ENCODE measurements around the gene GCDH. TPM values are rescaled to one million over a fixed set of nuclear protein-coding genes. Genes with fewer than 3 reads are reported as not detected.
"Not testable (repeated sequence)": the region's sequence is repeated elsewhere in the genome, so short reads cannot be mapped to it uniquely, and the experiment has no call there.

Gene GCDH
- total RNA-seq, 2 donors from 2014 or later, result 21.1 to 39.2 TPM

- H3K9me3 ChIP-seq, result no peaks in the 10 kb centered on the region
- DNase-seq, result no peak
- no peak overlapping the region for H3K9ac ChIP-seq (ENCODE audit: low read depth in 2 of 2, low read length in 2 of 2)
- TF ChIP-seq CTCF (IDR thresholded peaks at IDR 0.05), result no peak
- H3K4me3 ChIP-seq, result no peak overlapping the region
- no peaks in the 10 kb centered on the region for H3K4me1 ChIP-seq
- H3K36me3 ChIP-seq, result no peaks in the 10 kb centered on the region
- H3K27ac ChIP-seq, result no peak overlapping the region
- intact Hi-C loops (cut with DNase I), result no loop called here
- H3K27me3 ChIP-seq, result no peaks in the 10 kb centered on the region
Observed at GRCh38 chr19:12907166-12907565, 16.2 kb downstream of the GCDH start.

- intact Hi-C loops (cut with DNase I), result no loop called here
- Histone ChIP-seq H3K27me3 (no peaks in the 10 kb centered on the region), H3K4me3 (no peak overlapping the region), H3K9me3 (no peaks in the 10 kb centered on the region), H3K36me3 (no peaks in the 10 kb centered on the region), H3K9ac (ENCODE audit: low read depth in 2 of 2, low read length in 2 of 2) (peak overlapping the region in 1 of 2 donors; percentile 43), H3K27ac (peak overlapping the region; percentile 30), H3K4me1 (no peaks in the 10 kb centered on the region)
- TF ChIP-seq CTCF (IDR thresholded peaks at IDR 0.05), result no peak
- DNase-seq, result no peak
Observed at GRCh38 chr19:12912571-12912970, 21.6 kb downstream of the GCDH start.

- H3K4me1 ChIP-seq, result no peaks in the 10 kb centered on the region
- no peak overlapping the region for H3K4me3 ChIP-seq
- peak overlapping the region; percentile 30 for H3K27ac ChIP-seq
- no peaks in the 10 kb centered on the region for H3K27me3 ChIP-seq
- peak overlapping the region; percentile 14 to 43 for H3K9ac ChIP-seq (ENCODE audit: low read depth in 2 of 2, low read length in 2 of 2)
- no peak for TF ChIP-seq CTCF (IDR thresholded peaks at IDR 0.05)
- no peaks in the 10 kb centered on the region for H3K36me3 ChIP-seq
- DNase-seq, result peak; percentile 40
- intact Hi-C loops (cut with DNase I), result no loop called here
- H3K9me3 ChIP-seq, result no peaks in the 10 kb centered on the region
Observed at GRCh38 chr19:12913011-12913561, 22.1 kb downstream of the GCDH start.

- no peak for DNase-seq
- H3K9me3 ChIP-seq, result no peaks in the 10 kb centered on the region
- no peaks in the 10 kb centered on the region for H3K27me3 ChIP-seq
- H3K4me1 ChIP-seq, result no peaks in the 10 kb centered on the region
- no peak overlapping the region for H3K27ac ChIP-seq
- TF ChIP-seq CTCF (IDR thresholded peaks at IDR 0.05), result no peak
- no peak overlapping the region for H3K4me3 ChIP-seq
- intact Hi-C loops (cut with DNase I), result no loop called here
- no peaks in the 10 kb centered on the region for H3K36me3 ChIP-seq
- H3K9ac ChIP-seq (ENCODE audit: low read depth in 2 of 2, low read length in 2 of 2), result peak overlapping the region in 1 of 2 donors; percentile 14
Observed at GRCh38 chr19:12913851-12914690, 23.1 kb downstream of the GCDH start.

- H3K27me3 ChIP-seq; H3K9me3 ChIP-seq; H3K4me3 ChIP-seq; H3K27ac ChIP-seq; DNase-seq; intact Hi-C loops (cut with DNase I); H3K4me1 ChIP-seq; H3K9ac ChIP-seq (ENCODE audit: low read depth in 2 of 2, low read length in 2 of 2); H3K36me3 ChIP-seq: not testable (repeated sequence)
Observed at GRCh38 chr19:12915860-12916259, 24.9 kb downstream of the GCDH start.

- no peak overlapping the region for H3K27ac ChIP-seq
- H3K4me1 ChIP-seq, result no peaks in the 10 kb centered on the region
- H3K4me3 ChIP-seq, result no peak overlapping the region
- no peak for DNase-seq
- intact Hi-C loops (cut with DNase I), result loop anchor here (2.0 kb wide), 1 partner anchor 27 kb away; the partner anchor contains the start of gene RAD23A
- no peaks in the 10 kb centered on the region for H3K9me3 ChIP-seq
- no peak for TF ChIP-seq CTCF (IDR thresholded peaks at IDR 0.05)
- no peaks in the 10 kb centered on the region for H3K27me3 ChIP-seq
- no peak overlapping the region for H3K9ac ChIP-seq (ENCODE audit: low read depth in 2 of 2, low read length in 2 of 2)
- peaks cover 6% of the 10 kb centered on the region for H3K36me3 ChIP-seq
Observed at GRCh38 chr19:12918253-12918652, 27.3 kb downstream of the GCDH start.

All from colonic mucosa (tissue), 4 donors.